ENCODE measurements around the gene PPFIBP2. TPM values are rescaled to one million over a fixed set of nuclear protein-coding genes. Genes with fewer than 3 reads are reported as not detected.

Gene PPFIBP2
- total RNA-seq, 1 donor from 2014 or later: 3.9 TPM

DNA sequence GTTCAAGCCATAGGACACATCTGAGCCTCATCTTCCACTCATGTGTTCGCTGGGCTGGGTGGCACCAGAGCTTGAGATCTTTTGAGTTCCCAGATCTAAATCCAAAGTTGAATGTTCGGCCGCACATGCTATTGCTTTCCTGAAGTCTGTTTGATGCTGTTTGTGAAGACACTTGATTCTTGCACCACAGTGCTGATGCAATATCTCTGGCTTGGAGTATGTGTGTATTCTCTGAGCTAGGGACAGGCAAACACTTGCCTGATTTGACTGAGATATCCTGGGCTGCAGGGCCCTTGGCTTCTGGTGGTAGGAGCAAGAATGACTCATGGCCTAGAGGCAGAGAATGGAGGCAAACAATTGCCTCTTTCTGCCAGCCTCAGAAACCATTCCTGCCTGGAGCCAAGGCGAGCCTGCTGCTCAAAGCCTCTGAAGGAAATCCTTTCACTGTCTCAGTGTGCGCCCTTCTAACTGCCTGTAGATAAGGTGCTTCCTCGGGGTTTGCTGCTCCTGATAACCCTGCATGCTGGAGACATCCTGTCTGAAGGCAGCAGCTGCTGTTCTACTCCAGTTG lies 86.5 kb downstream of the PPFIBP2 start:
- DNase-seq (ENCODE audit: low read depth): peak; percentile 90

DNA sequence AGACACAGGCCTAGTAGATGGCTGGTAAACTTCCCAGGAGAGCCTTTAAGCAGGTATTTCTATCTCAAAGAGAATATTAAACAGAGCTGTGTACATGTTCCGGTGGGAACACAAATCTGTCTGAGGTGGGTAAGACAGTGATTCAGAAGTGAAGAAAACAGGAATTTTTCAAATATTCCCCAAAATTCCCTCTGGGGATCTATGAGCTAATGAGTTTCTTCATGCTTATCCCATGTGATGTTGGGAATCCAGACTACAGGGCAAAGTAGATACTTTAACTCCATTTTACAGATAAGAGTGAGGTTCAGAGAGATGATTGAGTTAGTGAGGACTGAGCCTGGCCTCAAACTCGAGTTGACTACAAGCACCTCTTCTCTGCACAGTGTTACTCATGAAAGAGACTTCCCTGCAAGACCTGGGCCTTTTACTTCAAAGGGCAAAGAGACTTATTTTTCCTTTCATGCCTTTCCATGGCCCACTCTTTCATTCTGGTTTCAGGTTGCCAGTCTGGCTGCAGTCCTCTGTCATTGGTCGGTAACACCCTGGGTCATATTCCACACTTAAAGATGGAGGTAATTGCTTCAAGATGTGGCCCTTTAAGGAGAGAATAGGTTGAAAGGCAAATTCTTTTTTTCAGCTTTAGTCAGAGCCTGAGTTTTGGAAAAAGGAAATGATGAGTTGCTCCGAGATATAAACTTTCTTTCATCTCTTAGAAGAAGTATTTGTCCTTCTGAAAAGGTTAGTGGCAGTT lies 89.4 kb downstream of the PPFIBP2 start:
- DNase-seq (ENCODE audit: low read depth): no peak

DNA sequence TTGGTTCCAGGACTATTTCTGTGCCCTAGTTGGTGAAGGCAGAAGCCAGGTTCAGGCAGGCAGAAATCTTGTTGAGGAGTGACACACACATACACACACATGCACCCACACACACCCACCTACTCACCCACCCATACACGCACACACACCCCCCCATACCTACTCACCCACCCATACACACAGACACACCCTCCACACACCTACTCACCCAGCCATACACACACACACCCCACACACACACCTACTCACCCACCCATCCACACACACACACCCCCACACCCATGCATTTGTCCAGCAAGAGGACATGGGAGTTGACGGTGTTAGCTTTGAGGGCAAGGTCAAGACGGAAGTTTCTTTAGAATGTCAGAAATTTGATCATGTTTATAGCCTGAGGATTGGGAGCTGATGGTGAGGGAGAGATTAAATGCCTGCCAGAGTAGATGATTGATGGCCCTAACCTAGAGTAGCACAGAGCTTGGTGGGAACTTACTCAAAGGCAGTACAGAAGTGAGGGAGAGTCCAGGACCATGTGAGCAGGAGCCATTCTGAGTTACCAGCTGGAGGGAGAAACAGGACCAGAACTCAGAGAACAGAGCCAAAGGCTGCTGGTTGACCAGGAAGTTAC lies 90.6 kb downstream of the PPFIBP2 start:
- DNase-seq (ENCODE audit: low read depth): peak; percentile 51

DNA sequence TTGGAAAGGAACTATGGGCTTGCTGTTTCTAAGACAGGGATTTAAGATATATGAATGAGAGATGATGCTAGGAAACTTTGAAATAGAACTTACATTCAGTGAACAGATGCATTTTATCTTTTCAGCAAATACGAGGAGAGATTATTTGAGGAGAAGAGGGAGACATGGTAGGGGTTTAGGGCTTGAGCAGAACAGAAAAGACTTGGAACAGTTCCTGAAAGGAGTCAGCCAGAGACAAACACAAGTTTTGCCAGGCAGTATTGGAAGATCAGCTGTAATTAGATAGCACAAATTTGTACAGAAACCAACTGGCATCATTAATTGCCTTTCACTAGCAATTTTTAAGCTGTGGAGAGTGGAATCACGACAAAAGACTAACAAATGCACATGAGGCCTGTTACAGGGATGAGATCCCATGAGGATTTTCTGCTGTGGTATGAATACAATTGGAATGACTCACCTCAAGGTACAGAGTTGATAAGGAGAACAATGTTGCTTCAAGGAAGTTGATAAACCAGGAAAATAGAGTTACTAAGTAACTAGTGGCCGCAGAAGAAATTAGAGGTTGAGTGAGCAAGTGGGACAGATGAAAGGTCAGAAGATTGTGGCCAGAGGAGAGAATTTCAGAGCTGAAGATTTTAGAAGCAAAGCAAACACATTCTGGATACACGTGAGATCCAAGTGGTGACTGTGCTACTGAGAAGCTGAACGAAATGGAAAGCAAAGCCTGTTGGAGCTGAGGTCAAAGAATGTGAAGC lies 91.6 kb downstream of the PPFIBP2 start:
- peak; percentile 99 for DNase-seq (ENCODE audit: low read depth)

DNA sequence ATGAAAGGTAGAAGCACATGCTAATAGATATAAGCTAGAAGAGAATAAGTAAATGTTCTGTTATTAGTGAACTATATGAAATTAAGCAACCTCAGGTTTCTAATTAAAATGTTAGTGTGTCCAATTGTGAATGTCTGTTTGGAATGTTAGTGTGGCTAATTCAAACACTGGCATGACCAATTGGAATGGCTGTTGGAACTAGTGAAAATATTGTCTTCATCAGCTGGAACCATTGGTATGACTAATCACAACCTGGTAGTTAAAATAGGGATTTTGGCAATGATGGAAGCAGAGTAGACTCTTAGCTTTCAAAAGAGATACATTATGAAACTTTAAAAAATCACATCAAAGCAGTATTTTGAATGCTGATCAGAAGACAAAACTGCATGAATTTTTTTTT lies 92.7 kb downstream of the PPFIBP2 start:
- DNase-seq (ENCODE audit: low read depth): peak; percentile 44

DNA sequence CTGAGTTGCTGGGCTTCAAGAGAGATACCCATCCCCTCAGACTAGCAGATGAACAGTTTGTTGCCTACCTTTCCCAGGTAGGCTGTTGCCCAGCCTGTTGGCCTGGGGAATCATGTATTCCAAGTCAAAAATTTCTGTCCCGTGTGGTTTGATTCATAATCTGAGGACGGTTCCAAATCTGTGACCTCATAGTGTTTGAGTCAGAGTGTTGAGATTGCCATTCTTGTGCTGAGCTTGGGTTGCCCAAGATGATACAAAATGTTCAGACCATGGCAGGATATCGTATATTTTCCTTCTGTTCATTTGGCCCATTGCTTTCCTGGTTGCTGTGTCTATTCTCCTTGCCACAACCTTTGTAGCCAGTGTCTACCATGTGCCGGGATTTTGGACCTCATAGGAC lies 95.2 kb downstream of the PPFIBP2 start:
- DNase-seq (ENCODE audit: low read depth): no peak

DNA sequence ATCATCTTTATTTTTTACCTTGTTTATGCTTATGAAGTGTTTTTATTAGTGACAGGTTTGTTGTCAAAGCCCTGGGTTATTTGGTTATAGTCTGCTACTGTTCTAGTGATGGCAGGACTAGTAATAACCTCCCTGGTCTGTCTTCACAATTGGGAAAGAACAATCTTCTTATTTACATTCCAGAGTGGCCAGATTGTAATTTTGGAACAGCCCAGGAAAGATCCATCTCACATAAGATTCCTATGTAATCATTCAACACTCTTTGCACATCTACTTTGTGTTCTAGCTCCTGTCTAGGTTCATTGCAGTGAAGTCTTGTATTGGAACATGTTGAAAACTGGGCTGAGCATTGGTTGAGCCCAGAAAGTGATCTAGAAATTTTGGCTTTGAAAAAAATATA lies 95.7 kb downstream of the PPFIBP2 start:
- no peak for DNase-seq (ENCODE audit: low read depth)

DNA sequence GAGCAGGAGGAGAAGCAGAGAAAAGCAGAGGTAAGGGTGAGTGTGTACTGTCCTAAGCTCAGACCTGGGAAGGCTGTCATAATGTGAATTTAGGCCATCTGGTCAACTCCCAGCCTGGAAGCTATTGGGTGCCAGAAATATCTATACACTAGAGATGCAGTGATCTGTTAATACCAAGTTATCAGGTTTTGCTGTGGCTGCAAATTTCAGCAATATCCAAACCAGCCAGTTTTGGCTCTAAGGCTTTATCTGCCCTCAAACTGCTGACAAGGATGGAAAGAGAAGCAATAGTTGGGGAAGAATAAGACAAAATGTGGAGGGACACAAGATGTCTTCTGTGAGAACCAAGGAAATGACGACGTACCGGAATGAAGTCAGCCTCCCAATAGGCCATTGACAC lies 96.6 kb downstream of the PPFIBP2 start:
- no peak for DNase-seq (ENCODE audit: low read depth)

DNA sequence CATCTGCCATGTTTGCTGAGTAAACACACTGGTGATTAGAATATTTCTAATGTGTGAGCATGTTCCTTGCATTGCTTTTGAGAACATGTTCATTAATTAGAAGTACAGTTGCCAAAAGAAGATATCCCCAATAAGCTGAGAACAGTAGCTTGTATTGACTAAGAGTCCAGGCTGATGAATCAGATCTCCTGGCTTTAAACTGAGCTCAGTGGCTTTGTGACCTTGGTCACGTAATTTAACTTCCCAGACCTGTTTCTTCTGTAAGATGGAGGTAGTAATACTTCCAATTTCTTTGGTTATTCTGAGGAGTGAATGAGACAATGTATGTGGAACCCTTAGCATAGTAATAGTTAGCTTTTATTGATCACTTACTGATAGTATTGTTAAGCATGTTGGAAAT lies 97.6 kb downstream of the PPFIBP2 start:
- DNase-seq (ENCODE audit: low read depth): no peak

DNA sequence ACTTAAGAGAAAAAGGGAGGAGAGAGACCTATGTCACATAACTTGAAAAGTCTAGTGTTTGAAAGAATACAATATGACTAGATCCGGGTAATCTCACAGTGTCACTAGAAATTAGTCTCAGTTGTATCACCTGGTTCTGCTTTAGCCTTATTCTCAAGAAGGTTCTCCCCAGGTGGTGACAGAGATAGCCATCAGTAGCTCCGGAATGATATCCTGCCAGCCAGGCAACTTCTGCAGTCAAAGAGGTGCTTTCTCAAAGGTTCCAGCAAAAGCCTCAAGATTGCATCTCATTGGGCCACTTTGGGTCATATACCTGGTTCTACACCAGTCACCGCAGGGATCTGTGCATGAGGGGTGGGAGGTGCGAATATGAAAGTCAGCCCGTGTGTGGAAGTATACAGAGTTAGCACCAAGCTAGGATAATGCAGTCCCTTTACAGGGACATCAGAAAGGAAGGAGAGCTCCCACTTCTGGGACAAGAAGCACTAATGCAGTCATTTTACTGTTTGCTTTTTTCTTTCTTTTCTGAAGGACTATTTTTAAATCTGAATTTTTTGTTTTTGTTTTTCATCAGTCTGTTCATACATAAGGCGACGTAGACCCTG lies 98.4 kb downstream of the PPFIBP2 start:
- no peak for DNase-seq (ENCODE audit: low read depth)

DNA sequence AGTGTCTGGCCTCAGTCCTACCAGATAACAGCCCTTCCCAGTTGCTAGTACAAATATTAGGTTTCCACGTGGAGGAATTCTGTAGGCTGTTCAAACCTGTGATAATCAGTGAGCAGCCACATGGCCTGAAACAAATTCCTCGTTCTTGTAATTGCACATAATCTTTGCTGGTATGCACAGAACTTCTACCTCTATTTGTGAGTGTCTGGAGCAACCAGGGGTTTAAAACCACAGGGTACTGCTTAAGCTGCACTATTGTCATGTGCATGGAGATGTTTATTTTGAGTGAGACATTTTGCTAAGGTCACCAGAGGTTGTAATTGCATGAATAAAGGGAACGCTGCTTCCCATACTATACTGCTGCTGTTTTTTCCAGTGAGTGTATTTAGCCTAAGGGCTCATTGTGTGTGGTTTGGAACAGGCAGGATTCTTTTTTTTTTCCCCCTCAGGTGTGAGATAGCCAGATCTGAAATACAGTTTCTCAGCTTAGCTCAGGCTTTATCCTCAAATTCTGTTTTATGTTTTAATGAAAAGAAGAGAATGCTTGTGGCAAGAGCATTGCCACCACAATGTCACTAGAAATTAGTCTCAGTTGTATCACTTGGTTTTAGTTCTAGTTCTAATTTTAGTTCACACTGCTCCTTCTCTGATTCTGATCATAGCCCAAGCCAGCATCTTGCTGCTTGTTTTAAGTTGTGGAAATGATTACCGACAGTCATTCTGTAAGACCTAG lies 99.0 kb downstream of the PPFIBP2 start:
- DNase-seq (ENCODE audit: low read depth): peak; percentile 80

DNA sequence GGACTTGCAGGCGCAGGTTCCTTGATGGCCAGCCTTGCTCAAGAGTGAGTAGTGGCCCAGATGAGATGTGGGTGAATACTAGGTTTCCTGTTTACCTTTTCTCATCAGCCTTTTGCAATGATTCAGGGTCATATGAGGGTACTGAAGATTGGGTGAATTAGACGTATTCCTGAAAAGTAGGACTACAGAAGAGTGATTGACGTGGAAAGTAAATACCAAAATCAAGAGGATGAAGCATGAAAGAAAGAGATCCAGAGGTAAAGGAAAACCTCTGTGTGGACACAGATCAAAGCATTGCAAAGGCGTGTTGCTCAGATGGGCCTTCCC lies 99.6 kb downstream of the PPFIBP2 start:
- no peak for DNase-seq (ENCODE audit: low read depth)

DNA sequence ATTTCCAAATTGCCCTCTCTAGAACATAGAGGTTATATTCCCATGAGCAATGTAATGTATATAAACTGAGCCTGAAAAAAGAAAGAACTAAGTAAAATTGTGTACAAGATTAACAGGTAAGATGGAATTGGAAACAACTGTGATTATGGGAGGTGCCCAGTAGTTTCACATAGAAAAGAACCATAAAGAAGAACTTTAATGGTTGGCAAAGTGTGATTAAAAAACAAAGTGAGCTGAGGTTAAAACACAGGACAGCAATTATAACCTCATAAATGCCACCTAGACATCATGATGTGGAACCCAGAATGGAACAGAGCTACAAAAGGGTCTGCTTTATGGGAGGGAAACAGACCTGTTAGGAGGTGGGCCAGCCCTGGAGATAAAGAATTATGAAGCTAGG lies 100.9 kb downstream of the PPFIBP2 start:
- no peak for DNase-seq (ENCODE audit: low read depth)

DNA sequence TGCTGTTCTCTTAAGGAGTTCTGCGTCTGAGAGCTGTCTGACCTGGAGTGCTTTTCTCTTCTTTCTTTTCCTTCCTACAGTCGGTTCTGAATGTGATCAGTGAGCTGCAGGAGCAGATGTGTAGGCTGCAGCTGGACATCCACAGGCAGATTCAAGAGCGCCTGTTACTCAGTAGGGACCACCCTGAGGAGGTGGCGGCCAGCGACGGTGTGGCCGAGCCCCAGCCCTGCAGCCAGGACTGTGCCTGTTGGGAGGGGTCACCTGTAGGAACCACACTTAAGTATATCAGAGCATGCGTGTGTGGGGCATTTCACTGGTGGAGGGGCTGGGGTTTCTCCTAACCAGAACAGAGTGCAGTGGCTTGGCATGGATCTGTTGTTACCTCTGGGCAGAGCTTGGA lies 103.2 kb downstream of the PPFIBP2 start:
- no peak for DNase-seq (ENCODE audit: low read depth)

DNA sequence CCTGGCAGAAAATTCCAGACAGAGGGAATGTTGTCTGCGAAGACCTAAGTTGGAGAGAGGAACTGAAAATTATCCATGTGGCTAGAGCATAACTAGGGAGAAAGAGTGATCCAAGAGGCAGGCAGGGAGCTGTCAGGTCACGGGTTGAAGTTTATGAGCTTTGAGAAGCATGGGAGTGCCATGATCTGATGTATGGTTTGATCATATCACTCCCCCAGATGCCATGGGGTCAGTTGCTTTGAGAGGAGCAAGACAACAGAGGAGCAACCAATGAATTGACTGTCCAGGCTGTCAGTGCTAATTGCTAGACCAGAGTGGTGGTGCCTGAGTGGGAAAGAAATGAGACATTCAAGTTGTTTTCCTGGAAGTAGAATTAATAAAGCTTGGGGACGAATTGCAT lies 105.5 kb downstream of the PPFIBP2 start:
- DNase-seq (ENCODE audit: low read depth): no peak

DNA sequence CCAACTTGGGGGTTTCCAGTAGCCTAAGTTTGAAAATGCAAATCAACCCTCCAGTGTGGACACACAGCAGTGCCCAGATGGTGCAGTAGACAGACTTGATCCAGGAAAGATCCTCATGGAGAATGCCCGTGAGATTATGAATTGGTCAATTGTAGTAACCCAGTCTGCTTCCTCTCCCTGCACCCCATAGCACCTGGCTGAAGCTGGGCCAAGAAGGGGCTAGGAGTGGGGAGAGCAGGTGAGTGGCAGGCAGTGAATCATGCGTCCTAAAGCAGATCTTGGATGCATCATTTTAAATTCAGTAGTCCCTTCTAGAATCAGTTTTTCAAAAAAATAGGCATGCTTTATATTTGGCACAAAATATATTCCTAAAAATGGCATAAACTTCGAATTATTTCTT lies 107.3 kb downstream of the PPFIBP2 start:
- no peak for DNase-seq (ENCODE audit: low read depth)

DNA sequence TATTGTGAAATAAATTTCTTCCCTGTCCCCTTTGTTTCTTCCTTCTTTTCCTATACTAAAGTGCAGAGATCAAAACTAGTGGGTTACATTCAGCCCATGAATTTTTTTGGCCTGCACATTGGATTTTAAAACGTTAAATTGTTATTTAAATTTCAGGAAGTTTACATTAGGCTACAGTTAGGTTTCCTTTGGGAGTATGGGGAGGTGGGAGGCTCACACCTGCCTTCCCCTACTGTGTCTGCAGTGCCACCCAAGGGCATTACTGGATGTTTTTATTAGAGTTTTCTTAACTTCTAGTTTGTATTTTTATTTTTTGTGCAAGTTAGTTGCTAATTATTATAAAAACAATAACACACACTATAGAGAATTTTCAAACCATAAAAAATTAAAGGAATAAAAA lies 107.8 kb downstream of the PPFIBP2 start:
- DNase-seq (ENCODE audit: low read depth): no peak

DNA sequence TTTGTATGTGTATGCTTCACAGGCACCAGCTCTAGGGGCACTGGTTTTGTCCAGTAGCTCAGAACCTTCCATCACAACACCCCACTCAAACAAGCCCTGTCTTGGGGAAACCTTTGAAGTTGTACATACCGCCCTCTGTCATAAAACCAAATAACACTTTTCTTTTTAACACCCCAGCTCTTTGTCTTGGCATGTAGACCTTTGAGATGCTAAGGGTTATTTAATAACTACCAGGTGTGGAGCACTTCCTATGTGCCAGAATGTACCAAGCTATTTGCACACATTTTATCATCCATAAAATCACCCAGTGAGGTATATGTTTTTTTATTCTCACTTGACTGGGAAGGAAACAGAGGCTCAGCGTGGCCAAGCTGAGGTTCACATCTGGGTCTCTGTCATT lies 108.9 kb downstream of the PPFIBP2 start:
- no peak for DNase-seq (ENCODE audit: low read depth)

DNA sequence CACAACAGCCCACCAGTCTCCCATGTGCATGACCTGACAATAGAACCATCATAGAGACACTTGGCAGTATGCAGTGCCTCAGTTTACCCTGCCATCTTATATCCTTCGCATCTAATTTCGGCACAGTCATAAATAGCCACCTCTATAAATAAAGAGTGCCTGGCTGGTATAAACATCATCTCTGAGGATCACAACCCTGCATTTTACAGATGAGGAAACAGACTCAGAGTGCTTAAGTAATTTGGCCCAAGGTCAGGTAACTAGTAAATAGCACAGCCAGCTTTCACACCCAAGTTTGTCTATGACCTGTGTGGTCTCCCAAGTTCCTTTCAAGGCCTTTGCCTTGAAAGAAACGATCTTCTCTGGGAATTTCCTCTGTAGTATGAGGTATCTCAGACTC lies 114.9 kb downstream of the PPFIBP2 start:
- no peak for DNase-seq (ENCODE audit: low read depth)

DNA sequence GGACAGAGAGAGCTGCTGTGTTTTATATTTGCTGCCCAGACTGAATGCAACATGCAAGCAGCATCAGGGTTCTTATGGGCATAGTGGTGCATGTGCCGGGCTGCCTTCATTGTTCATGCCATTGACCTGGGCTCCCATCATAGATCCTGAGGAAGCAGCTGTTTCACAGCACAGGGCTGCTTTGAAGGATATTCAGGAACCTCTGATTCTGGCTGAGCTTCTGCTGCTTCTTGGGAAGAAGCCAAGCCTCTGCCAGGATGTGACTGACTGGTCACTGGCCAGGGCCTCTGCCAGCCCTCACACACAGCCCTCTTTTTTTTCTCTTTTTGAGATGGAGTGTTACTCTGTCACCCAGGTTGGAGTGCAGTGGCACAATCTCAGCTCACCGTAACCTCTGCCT lies 116.2 kb downstream of the PPFIBP2 start:
- no peak for DNase-seq (ENCODE audit: low read depth)

DNA sequence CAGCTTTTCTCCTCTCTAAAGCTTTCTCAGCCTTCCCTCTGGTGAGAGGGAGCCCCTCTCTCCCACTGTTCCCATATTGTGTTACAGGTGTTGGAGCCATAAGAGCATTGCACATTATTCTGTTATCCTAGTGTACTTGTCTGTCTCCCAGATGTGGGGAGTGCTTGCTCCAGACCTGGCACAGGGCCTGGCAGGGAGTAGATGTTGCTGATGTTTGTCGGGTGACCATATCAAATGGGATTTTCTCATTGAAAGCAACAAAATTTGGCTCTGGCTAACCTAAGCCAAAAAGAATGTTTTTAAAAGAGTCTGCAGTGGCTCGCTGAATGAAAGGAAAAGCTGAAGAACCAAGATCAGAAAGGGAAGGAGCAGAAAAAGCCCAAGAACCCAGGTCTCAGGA lies 118.4 kb downstream of the PPFIBP2 start:
- DNase-seq (ENCODE audit: low read depth): no peak

DNA sequence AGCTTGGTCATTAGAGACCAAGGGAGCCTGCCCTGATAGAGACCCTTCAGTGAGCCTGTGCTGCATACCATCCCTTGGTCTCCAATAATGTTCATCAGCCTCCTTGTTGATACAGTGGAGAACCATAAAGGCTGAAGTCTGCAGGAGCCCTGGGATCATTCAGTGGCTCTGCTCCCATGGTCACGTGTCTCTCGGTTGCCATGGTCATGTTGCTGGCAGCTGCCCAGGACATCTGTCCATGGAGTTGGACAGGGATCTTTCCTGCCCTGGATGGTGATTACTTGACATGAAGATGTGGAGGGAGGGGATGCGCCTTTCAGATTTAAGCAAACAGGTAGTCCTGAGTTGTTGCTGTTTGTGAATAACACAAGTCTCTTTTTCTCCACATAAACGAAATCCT lies 121.3 kb downstream of the PPFIBP2 start:
- DNase-seq (ENCODE audit: low read depth): no peak

Data from renal cortical epithelial cell (primary cell).